CD4-positive, alpha-beta T cell (primary cell): ENCODE results near the gene ANO9. TPM values are rescaled to one million over a fixed set of nuclear protein-coding genes. Genes with fewer than 3 reads are reported as not detected.

Experiments used
- ATAC-seq: fragments of 200-7000 bp; cut with Tn5 transposase; one replicate; pipeline ENCODE4 v1.10.0; 2022; ENCODE audit warnings: mild to moderate bottlenecking; ENCODE audit not compliant: poor library complexity
- CTCF ChIA-PET: fragments of 350-600 bp; sonication (Branson Sonifier 250); formaldehyde crosslinking; loops from one replicate; lab custom pipeline; 2021; ENCODE audit warnings: antibody characterized with exemption, inconsistent platforms; lab: Charles Lee
- POLR2A ChIA-PET: fragments of 350-600 bp; sonication (Branson Sonifier 250); formaldehyde crosslinking; loops from one replicate; lab custom pipeline; 2021; ENCODE audit warnings: antibody characterized with exemption, inconsistent platforms; lab: Charles Lee
- DNase-seq, 14 experiments: peaks; one replicate each; pipeline ENCODE4 v3.0.0-alpha.2; 2013 to 2020; ENCODE audit warnings: mixed read lengths in 2 of 14
- H3K27ac ChIP-seq, 2 donors: one replicate each; pipeline versions ENCODE4 v1.5.1 to v1.7.0; 2013; ENCODE audit warnings: low read length in 2 of 2, low read depth in 1 of 2, mild to moderate bottlenecking in 1 of 2
- H3K27me3 ChIP-seq, 2 experiments: 1 replicate in 1 of 2; 2 replicates in 1 of 2; pipeline versions ENCODE4 v1.6.1 to v1.7.0; 2013; ENCODE audit warnings: low read length in 2 of 2, control low read depth in 1 of 2, mild to moderate bottlenecking in 1 of 2, moderate library complexity in 1 of 2; ENCODE audit not compliant: insufficient read depth in 2 of 2, control insufficient read depth in 1 of 2
- H3K36me3 ChIP-seq: one replicate; pipeline ENCODE4 v1.6.1; 2013; ENCODE audit warnings: low read length, control low read depth; ENCODE audit not compliant: insufficient read depth
- H3K4me1 ChIP-seq: one replicate; pipeline ENCODE4 v1.6.1; 2013; ENCODE audit warnings: low read length, control low read depth; ENCODE audit not compliant: insufficient read depth
- H3K4me3 ChIP-seq: one replicate; pipeline ENCODE4 v1.5.1; 2013; ENCODE audit warnings: mild to moderate bottlenecking, low read length, moderate library complexity
- H3K9me3 ChIP-seq, 2 experiments: 1 replicate in 1 of 2; 2 replicates in 1 of 2; pipeline versions ENCODE4 v1.6.1 to v1.7.0; 2013; ENCODE audit warnings: low read length in 2 of 2, mild to moderate bottlenecking in 2 of 2, control low read depth in 1 of 2, moderate library complexity in 1 of 2; ENCODE audit not compliant: control insufficient read depth in 1 of 2, insufficient read depth in 1 of 2
- H3K27ac Mint-ChIP-seq: one replicate; pipeline ENCODE4 v1.8.0; 2020; ENCODE audit warnings: mixed read lengths
- H3K27me3 Mint-ChIP-seq: one replicate; pipeline ENCODE4 v1.8.0; 2021; ENCODE audit warnings: mixed read lengths
- H3K36me3 Mint-ChIP-seq: one replicate; pipeline ENCODE4 v1.8.0; 2021; ENCODE audit warnings: low read depth, mixed read lengths
- H3K4me1 Mint-ChIP-seq: one replicate; pipeline ENCODE4 v1.8.0; 2021; ENCODE audit warnings: low read depth, mixed read lengths
- H3K4me3 Mint-ChIP-seq: one replicate; pipeline ENCODE4 v1.8.0; 2020; ENCODE audit warnings: mild to moderate bottlenecking, mixed read lengths
- H3K9me3 Mint-ChIP-seq: one replicate; pipeline ENCODE4 v1.8.0; 2020; ENCODE audit warnings: mixed read lengths
- CTCF ChIP-seq: fragments of 200-600 bp; IDR thresholded peaks from one replicate; pipeline ENCODE4 v1.8.0; 2022; ENCODE audit warnings: antibody characterized with exemption, mild to moderate bottlenecking
- intact Hi-C, 2 experiments: fragments of 100-400 bp; cut with DNase I in 1 of 2; cut with micrococcal nuclease in 1 of 2; formaldehyde crosslinking; loops; one replicate each; pipeline versions ENCODE4 v1.15.1 to v1.9.0; 2023 to 2025; cut with DNase I, micrococcal nuclease
- total RNA-seq, 174 experiments: library from RNA in 2 of 174; stranded (reverse) in 2 of 174; gene quantifications; one replicate each; pipeline ENCODE4 v1.2.3 and lab custom pipeline; 2021 to 2026

ANO9 gene
- total RNA-seq, 2 experiments from 2014 or later = 109 to 114 TPM

GRCh38 chr11:373716-374551, 67.9 kb downstream of the ANO9 start:
- ATAC-seq = no peak
- POLR2A ChIA-PET = no interaction called here

GRCh38 chr11:372809-373715, 68.7 kb downstream of the ANO9 start:
- no peak for TF ChIP-seq CTCF
- peaks cover 12% of the 10 kb centered on the region for H3K4me1 ChIP-seq
- peaks cover 0 to 13% of the 10 kb centered on the region in 2 experiments for H3K9me3 ChIP-seq
- no peak for ATAC-seq
- Mint-ChIP-seq H3K4me3 (no peak overlapping the region), H3K9me3 (peaks cover 2% of the 10 kb centered on the region), H3K36me3 (no peaks in the 10 kb centered on the region), H3K4me1 (peaks cover 12% of the 10 kb centered on the region), H3K27ac (no peak overlapping the region), H3K27me3 (peaks cover 21% of the 10 kb centered on the region)
- no peak overlapping the region for H3K27ac ChIP-seq
- intact Hi-C loops = no loop called here
- no peaks in the 10 kb centered on the region for H3K36me3 ChIP-seq
- no peak overlapping the region for H3K4me3 ChIP-seq
- ChIA-PET CTCF (no interaction called here), POLR2A (no interaction called here)
- peaks cover 15 to 17% of the 10 kb centered on the region in 2 experiments for H3K27me3 ChIP-seq
- DNase-seq = no peak

More at GRCh38 chr11:373716-374551, 67.9 kb downstream of the ANO9 start:
- Mint-ChIP-seq H3K4me1 (peaks cover 5% of the 10 kb centered on the region), H3K36me3 (no peaks in the 10 kb centered on the region), H3K4me3 (no peak overlapping the region), H3K9me3 (peaks cover 2% of the 10 kb centered on the region), H3K27me3 (peaks cover 20% of the 10 kb centered on the region), H3K27ac (no peak overlapping the region)
- Histone ChIP-seq H3K27me3 (peaks cover 8 to 10% of the 10 kb centered on the region in 2 experiments), H3K4me3 (no peak overlapping the region), H3K4me1 (peaks cover 4% of the 10 kb centered on the region), H3K9me3 (peaks cover 0 to 8% of the 10 kb centered on the region in 2 experiments), H3K27ac (no peak overlapping the region), H3K36me3 (no peaks in the 10 kb centered on the region)
- intact Hi-C loops = no loop called here
- no peak for DNase-seq
- TF ChIP-seq CTCF = no peak
- CTCF ChIA-PET = no interaction called here

GRCh38 chr11:371716-372590, 69.9 kb downstream of the ANO9 start:
- peaks cover 0 to 13% of the 10 kb centered on the region in 2 experiments for H3K9me3 ChIP-seq
- ChIA-PET CTCF (no interaction called here), POLR2A (no interaction called here)
- DNase-seq = no peak
- Mint-ChIP-seq H3K4me1 (peaks cover 21% of the 10 kb centered on the region), H3K9me3 (peaks cover 2% of the 10 kb centered on the region), H3K4me3 (no peak overlapping the region), H3K27ac (no peak overlapping the region), H3K36me3 (no peaks in the 10 kb centered on the region), H3K27me3 (peaks cover 28% of the 10 kb centered on the region)
- no peak for TF ChIP-seq CTCF
- intact Hi-C loops = no loop called here
- no peak overlapping the region for H3K27ac ChIP-seq
- H3K4me1 ChIP-seq = peaks cover 15% of the 10 kb centered on the region
- no peaks in the 10 kb centered on the region for H3K36me3 ChIP-seq
- no peak overlapping the region for H3K4me3 ChIP-seq
- H3K27me3 ChIP-seq = peaks cover 25 to 28% of the 10 kb centered on the region in 2 experiments
- no peak for ATAC-seq
